SK-N-MC (cell line): Measurements from ENCODE around the gene RNF115.

Source experiments
- EZH2 ChIP-seq: fragments of 200-600 bp; sonication (generic); IDR thresholded peaks from one replicate; pipeline ENCODE4 v1.6.1; 2017; ENCODE audit warnings: antibody characterized with exemption
- FOXP2 ChIP-seq: optimal IDR thresholded peaks from 2 replicates; pipeline ENCODE3; 2011; ENCODE audit warnings: mild to moderate bottlenecking, moderate library complexity; ENCODE audit not compliant: insufficient read depth; ENCODE audit errors: extremely low read length, control extremely low read depth

- TF ChIP-seq FOXP2 (no peak), EZH2 (no peak)
Observed at GRCh38 chr1:145708063-145708462, 115.8 kb downstream of the RNF115 start.
